T1000 (cell line): ENCODE results near the gene GOLGA8R.
"Not testable (repeated sequence)": the region's sequence is repeated elsewhere in the genome, so short reads cannot be mapped to it uniquely, and the experiment has no call there.

Source experiments
- DNase-seq: peaks from one replicate; lab custom pipeline; 2025; ENCODE audit warnings: mixed read lengths; lab: John Stamatoyannopoulos, UW

GOLGA8R gene

GRCh38 chr15:30414160-30414559, at the start of gene GOLGA8R:
Gene GOLGA8R (minus strand): TSS chr15:30414260. CDS start chr15:30414162, 98 bp downstream.
- not testable (repeated sequence) for DNase-seq

- not testable (repeated sequence) for DNase-seq
Observed at GRCh38 chr15:30463849-30464248, 49.8 kb upstream of the GOLGA8R start.

GRCh38 chr15:30462176-30462575, 48.1 kb upstream of the GOLGA8R start:
- DNase-seq: not testable (repeated sequence)

- DNase-seq: not testable (repeated sequence)
Observed at GRCh38 chr15:30452702-30453101, 38.6 kb upstream of the GOLGA8R start.

- not testable (repeated sequence) for DNase-seq
Observed at GRCh38 chr15:30438348-30438747, 24.3 kb upstream of the GOLGA8R start.

GRCh38 chr15:30435878-30436277, 21.8 kb upstream of the GOLGA8R start:
- not testable (repeated sequence) for DNase-seq

- not testable (repeated sequence) for DNase-seq
Observed at GRCh38 chr15:30420723-30421122, 6.7 kb upstream of the GOLGA8R start.

- DNase-seq: not testable (repeated sequence)
Observed at GRCh38 chr15:30407636-30408035, 6.4 kb downstream of the GOLGA8R start.

GRCh38 chr15:30398988-30399387, 15.1 kb downstream of the GOLGA8R start:
- not testable (repeated sequence) for DNase-seq

- not testable (repeated sequence) for DNase-seq
Observed at GRCh38 chr15:30393664-30393991, 20.4 kb downstream of the GOLGA8R start.

GRCh38 chr15:30392766-30393663, 21.0 kb downstream of the GOLGA8R start, which contains the start of gene CHRFAM7A:
Gene CHRFAM7A (minus strand): TSS chr15:30393540. CDS start chr15:30383351, 10,189 bp downstream.
- DNase-seq: not testable (repeated sequence)

- DNase-seq: not testable (repeated sequence)
Observed at GRCh38 chr15:30386318-30386887, 27.7 kb downstream of the GOLGA8R start.

- not testable (repeated sequence) for DNase-seq
Observed at GRCh38 chr15:30377082-30377413, 37.0 kb downstream of the GOLGA8R start.

- DNase-seq: not testable (repeated sequence)
Observed at GRCh38 chr15:30376375-30377081, 37.5 kb downstream of the GOLGA8R start.

- not testable (repeated sequence) for DNase-seq
Observed at GRCh38 chr15:30375872-30376271, 38.2 kb downstream of the GOLGA8R start.

GRCh38 chr15:30374862-30375261, 39.2 kb downstream of the GOLGA8R start:
- not testable (repeated sequence) for DNase-seq

- DNase-seq: not testable (repeated sequence)
Observed at GRCh38 chr15:30368271-30368670, 45.8 kb downstream of the GOLGA8R start.

- not testable (repeated sequence) for DNase-seq
Observed at GRCh38 chr15:30367246-30367645, 46.8 kb downstream of the GOLGA8R start.

- DNase-seq: not testable (repeated sequence)
Observed at GRCh38 chr15:30361404-30361803, 52.7 kb downstream of the GOLGA8R start.

GRCh38 chr15:30360990-30361389, 53.1 kb downstream of the GOLGA8R start:
- not testable (repeated sequence) for DNase-seq

- DNase-seq: not testable (repeated sequence)
Observed at GRCh38 chr15:30355043-30355442, 59.0 kb downstream of the GOLGA8R start.
